OCI-LY7 (cell line): ENCODE measurements around the gene PRR33.

ENCODE experiments used
- EZH2phosphoT487 ChIP-seq: fragments of 200-600 bp; sonication (generic); IDR thresholded peaks from 2 replicates; pipeline ENCODE4 v1.6.1; 2018; ENCODE audit warnings: low read depth, borderline replicate concordance, mild to moderate bottlenecking, mixed run types, antibody characterized with exemption, low read length, moderate library complexity, mixed read lengths
- TF ChIP-seq, protein P1 (sequence below): fragments of 200-600 bp; sonication (generic); conservative IDR thresholded peaks from 2 replicates; pipeline ENCODE4 v1.5.1; 2014; ENCODE audit warnings: mild to moderate bottlenecking, antibody characterized with exemption, low read length, moderate library complexity, mixed read lengths

DNA sequence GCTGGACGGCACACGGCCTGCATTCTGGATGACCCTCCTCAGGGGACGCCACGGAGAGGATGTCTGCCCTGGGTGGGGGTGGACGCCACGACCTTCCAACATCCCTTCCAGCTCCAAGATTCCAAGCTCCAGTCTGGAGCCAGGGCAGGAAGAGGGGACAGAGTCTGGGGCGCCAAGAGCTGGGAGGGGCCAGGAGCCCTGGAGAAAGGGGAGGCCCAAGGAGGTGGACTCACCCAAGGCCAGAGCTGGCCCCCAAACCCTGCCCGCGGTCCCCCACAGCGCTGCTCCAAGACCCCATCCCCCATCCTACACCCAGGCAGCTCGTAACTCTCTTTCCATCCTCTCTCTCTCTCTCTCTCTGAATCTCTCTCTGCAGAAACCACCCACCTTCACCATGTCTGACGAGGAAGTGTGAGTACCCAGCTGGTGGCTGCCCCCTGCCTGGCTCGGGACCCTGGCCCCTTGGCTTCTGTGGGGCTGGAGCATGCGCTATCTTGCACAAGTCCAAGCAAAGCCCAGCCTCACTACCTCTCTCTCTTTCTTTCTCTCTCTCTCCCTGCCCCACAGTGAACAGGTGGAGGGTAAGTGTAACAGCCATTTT is 30.9 kb upstream of the PRR33 start:
- TF ChIP-seq, protein P1, sequence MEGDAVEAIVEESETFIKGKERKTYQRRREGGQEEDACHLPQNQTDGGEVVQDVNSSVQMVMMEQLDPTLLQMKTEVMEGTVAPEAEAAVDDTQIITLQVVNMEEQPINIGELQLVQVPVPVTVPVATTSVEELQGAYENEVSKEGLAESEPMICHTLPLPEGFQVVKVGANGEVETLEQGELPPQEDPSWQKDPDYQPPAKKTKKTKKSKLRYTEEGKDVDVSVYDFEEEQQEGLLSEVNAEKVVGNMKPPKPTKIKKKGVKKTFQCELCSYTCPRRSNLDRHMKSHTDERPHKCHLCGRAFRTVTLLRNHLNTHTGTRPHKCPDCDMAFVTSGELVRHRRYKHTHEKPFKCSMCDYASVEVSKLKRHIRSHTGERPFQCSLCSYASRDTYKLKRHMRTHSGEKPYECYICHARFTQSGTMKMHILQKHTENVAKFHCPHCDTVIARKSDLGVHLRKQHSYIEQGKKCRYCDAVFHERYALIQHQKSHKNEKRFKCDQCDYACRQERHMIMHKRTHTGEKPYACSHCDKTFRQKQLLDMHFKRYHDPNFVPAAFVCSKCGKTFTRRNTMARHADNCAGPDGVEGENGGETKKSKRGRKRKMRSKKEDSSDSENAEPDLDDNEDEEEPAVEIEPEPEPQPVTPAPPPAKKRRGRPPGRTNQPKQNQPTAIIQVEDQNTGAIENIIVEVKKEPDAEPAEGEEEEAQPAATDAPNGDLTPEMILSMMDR: no peak
- TF ChIP-seq EZH2phosphoT487: no peak
